ENCODE measurements around the gene LAMP5.

Gene LAMP5

GRCh38 chr20:9576695-9577094 is 62.3 kb downstream of the LAMP5 start:
- H3K9me3 ChIP-seq (ENCODE audit: insufficient read depth, low read length) = no peaks in the 10 kb centered on the region
- no peaks in the 10 kb centered on the region for H4K20me1 ChIP-seq (ENCODE audit: low read depth, low read length)
- H3K4me3 ChIP-seq (ENCODE audit: insufficient read depth, low read length, poor library complexity, severe bottlenecking) = no peak overlapping the region
- no peaks in the 10 kb centered on the region for H3F3A ChIP-seq (ENCODE audit: insufficient read depth)
- H3K4me2 ChIP-seq (ENCODE audit: low read depth, low read length, poor library complexity, severe bottlenecking) = no peak overlapping the region
- no peaks in the 10 kb centered on the region for H3K9me2 ChIP-seq (replicated peaks; ENCODE audit: insufficient read depth, low read length)
- no peaks in the 10 kb centered on the region for H3K36me3 ChIP-seq (ENCODE audit: low read length)
- H3K79me2 ChIP-seq (ENCODE audit: insufficient read depth, low read length) = no peaks in the 10 kb centered on the region
- TF ChIP-seq EZH2phosphoT487 (conservative IDR thresholded peaks at IDR 0.05; ENCODE audit: low read length) = no peak
- no peak for TF ChIP-seq CTCF (IDR thresholded peaks at IDR 0.05; ENCODE audit: insufficient read depth, low read length, poor library complexity, severe bottlenecking)
- no peak overlapping the region for H2AFZ ChIP-seq (ENCODE audit: low read depth, low read length, severe bottlenecking)
- no peaks in the 10 kb centered on the region for H3K27me3 ChIP-seq (ENCODE audit: low read length)
- no peak overlapping the region for H3K9ac ChIP-seq (ENCODE audit: low read length)
- no peak overlapping the region for H3K27ac ChIP-seq (ENCODE audit: low read depth, low read length)

- Histone ChIP-seq H3F3A (ENCODE audit: insufficient read depth) (no peaks in the 10 kb centered on the region), H3K9me2 (replicated peaks; ENCODE audit: insufficient read depth, low read length) (no peaks in the 10 kb centered on the region), H2AFZ (ENCODE audit: low read depth, low read length, severe bottlenecking) (no peak overlapping the region), H3K4me3 (ENCODE audit: insufficient read depth, low read length, poor library complexity, severe bottlenecking) (no peak overlapping the region), H3K9me3 (ENCODE audit: insufficient read depth, low read length) (no peaks in the 10 kb centered on the region), H3K36me3 (ENCODE audit: low read length) (no peaks in the 10 kb centered on the region), H3K9ac (ENCODE audit: low read length) (no peak overlapping the region), H3K27me3 (ENCODE audit: low read length) (no peaks in the 10 kb centered on the region), H4K20me1 (ENCODE audit: low read depth, low read length) (no peaks in the 10 kb centered on the region), H3K4me2 (ENCODE audit: low read depth, low read length, poor library complexity, severe bottlenecking) (no peak overlapping the region), H3K79me2 (ENCODE audit: insufficient read depth, low read length) (no peaks in the 10 kb centered on the region), H3K27ac (ENCODE audit: low read depth, low read length) (no peak overlapping the region)
- TF ChIP-seq CTCF (IDR thresholded peaks at IDR 0.05; ENCODE audit: insufficient read depth, low read length, poor library complexity, severe bottlenecking) (no peak), EZH2phosphoT487 (conservative IDR thresholded peaks at IDR 0.05; ENCODE audit: low read length) (no peak)
Measured at GRCh38 chr20:9577397-9577796, 63.0 kb downstream of the LAMP5 start.

GRCh38 chr20:9578594-9578993 is 64.2 kb downstream of the LAMP5 start:
- Histone ChIP-seq H2AFZ (ENCODE audit: low read depth, low read length, severe bottlenecking) (no peak overlapping the region), H3K4me3 (ENCODE audit: insufficient read depth, low read length, poor library complexity, severe bottlenecking) (no peak overlapping the region), H3K27ac (ENCODE audit: low read depth, low read length) (no peak overlapping the region), H3K4me2 (ENCODE audit: low read depth, low read length, poor library complexity, severe bottlenecking) (no peak overlapping the region), H4K20me1 (ENCODE audit: low read depth, low read length) (no peaks in the 10 kb centered on the region), H3K9me2 (replicated peaks; ENCODE audit: insufficient read depth, low read length) (no peaks in the 10 kb centered on the region), H3K9me3 (ENCODE audit: insufficient read depth, low read length) (no peaks in the 10 kb centered on the region), H3K36me3 (ENCODE audit: low read length) (no peaks in the 10 kb centered on the region), H3K9ac (ENCODE audit: low read length) (no peak overlapping the region), H3F3A (ENCODE audit: insufficient read depth) (no peaks in the 10 kb centered on the region), H3K79me2 (ENCODE audit: insufficient read depth, low read length) (no peaks in the 10 kb centered on the region), H3K27me3 (ENCODE audit: low read length) (no peaks in the 10 kb centered on the region)
- TF ChIP-seq CTCF (IDR thresholded peaks at IDR 0.05; ENCODE audit: insufficient read depth, low read length, poor library complexity, severe bottlenecking) (no peak), EZH2phosphoT487 (conservative IDR thresholded peaks at IDR 0.05; ENCODE audit: low read length) (no peak)

Measured in SU-DHL-6 (cell line).